ENCODE measurements around the gene ATXN7. TPM values are rescaled to one million over a fixed set of nuclear protein-coding genes. Genes with fewer than 3 reads are reported as not detected.

Gene ATXN7
- total RNA-seq, 1 experiment from 2014 or later, result 5.2 TPM

DNA sequence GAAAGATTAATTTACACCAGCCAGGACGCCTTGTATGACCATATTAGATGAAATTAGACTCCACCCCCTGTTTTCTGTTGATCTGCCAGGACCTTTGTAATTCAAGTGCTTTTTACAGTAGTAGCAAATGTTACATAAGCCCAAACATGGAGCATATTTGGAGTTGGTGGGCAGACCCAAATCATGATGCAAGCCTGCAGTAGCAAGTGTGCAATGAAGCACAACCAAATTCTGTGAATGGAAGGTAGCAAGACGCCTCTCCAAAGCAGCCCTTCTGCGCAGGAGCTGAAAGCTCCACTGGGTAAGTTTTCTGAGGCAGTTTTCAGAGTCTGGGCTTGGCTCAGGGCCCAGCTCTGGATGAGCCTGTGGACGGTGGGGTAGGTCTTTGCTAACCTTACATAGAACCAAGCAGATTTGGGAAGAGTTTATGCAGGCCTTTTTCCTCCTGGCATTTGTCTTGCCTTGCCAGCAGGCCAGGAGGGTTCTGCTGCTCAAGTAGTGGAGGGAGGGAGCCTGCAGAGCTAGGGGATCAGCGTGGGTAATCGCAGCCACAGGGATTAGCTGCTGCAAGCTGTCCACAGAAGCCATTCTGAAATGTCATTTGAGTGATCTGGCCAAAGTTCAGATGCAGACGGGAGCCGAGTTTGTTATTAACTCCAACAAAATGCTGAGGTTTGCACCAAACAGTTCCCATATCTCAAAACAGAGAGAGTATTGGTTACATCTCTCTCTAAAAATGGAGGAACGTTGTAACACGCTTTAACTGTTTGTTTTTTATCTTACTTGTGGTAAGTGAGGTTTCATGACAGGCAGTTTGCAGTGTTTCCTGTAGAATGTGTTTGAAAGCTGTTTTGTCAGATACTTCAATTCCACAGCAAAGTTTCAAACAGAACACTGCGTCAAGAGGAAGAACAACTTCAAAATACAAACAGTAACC lies 104.3 kb downstream of the ATXN7 start:
- H3K4me3 ChIP-seq (ENCODE audit: insufficient read depth, low read depth, low read length), result no peak overlapping the region
- no peaks in the 10 kb centered on the region for H3K36me3 ChIP-seq (replicated peaks; ENCODE audit: control insufficient read depth, insufficient read depth, low read length)
- no peak for DNase-seq

DNA sequence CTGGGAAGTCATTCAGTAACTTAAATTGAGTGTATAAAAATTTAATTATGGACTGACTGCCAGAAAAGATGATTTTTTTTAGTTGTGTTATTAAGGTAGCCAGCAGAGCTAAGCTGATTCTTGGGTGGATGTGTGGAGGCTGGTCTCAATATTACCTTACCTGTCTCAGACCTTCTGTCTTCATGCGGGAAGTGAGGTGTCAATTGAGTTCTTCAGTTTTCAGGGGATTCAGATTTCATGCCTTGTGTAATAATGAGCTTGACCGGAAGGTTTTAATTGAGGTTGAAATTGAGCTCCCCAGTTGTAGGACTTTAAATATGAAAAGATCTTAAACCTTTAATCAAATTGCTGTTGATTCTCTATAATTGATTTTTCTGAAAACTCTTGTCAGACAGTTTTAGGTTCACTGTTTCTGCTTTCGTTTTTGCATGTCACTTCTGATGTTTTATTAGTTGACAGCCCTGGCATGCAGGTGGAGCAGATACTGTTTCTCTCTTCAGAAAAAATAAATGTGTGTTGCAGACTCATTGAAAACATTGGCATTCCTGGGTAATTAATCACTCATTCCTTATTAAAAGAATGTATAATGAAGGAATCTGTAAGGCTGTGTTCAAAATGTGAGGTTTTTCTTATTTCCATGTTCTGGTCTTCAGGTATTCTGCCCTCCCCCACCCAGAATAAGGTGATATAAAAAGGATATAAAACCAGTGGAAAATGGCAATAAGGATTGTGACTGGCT lies 105.1 kb downstream of the ATXN7 start:
- H3K36me3 ChIP-seq (replicated peaks; ENCODE audit: control insufficient read depth, insufficient read depth, low read length), result no peaks in the 10 kb centered on the region
- H3K4me3 ChIP-seq (ENCODE audit: insufficient read depth, low read depth, low read length), result no peak overlapping the region
- H3K27me3 ChIP-seq (ENCODE audit: control insufficient read depth, insufficient read depth, low read length), result no peaks in the 10 kb centered on the region
- DNase-seq, result no peak

More for the DNA sequence above, 104.3 kb downstream of the ATXN7 start:
- H3K27me3 ChIP-seq (ENCODE audit: control insufficient read depth, insufficient read depth, low read length), result no peaks in the 10 kb centered on the region

DNA sequence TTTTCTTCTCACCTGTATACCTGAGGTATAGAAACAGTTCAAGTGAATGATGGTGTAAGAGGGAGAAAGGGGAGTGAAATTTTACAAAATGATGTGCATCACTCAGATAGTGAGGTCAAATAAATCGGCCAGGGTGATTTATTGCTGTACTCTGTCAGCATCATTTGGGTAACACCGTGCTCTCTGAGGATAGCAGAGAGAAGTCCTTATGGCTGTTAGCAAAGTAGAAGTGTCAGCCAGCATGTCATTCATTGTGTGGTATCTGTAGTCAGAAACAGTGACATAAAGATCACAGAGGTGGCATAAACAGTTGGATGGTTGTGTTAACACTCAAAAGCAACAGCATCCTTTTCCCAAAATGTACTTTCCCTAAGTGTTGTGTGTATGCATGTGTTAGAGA lies 106.2 kb downstream of the ATXN7 start:
- no peak for DNase-seq
- H3K36me3 ChIP-seq (replicated peaks; ENCODE audit: control insufficient read depth, insufficient read depth, low read length), result no peaks in the 10 kb centered on the region
- no peaks in the 10 kb centered on the region for H3K27me3 ChIP-seq (ENCODE audit: control insufficient read depth, insufficient read depth, low read length)
- no peak overlapping the region for H3K4me3 ChIP-seq (ENCODE audit: insufficient read depth, low read depth, low read length)

DNA sequence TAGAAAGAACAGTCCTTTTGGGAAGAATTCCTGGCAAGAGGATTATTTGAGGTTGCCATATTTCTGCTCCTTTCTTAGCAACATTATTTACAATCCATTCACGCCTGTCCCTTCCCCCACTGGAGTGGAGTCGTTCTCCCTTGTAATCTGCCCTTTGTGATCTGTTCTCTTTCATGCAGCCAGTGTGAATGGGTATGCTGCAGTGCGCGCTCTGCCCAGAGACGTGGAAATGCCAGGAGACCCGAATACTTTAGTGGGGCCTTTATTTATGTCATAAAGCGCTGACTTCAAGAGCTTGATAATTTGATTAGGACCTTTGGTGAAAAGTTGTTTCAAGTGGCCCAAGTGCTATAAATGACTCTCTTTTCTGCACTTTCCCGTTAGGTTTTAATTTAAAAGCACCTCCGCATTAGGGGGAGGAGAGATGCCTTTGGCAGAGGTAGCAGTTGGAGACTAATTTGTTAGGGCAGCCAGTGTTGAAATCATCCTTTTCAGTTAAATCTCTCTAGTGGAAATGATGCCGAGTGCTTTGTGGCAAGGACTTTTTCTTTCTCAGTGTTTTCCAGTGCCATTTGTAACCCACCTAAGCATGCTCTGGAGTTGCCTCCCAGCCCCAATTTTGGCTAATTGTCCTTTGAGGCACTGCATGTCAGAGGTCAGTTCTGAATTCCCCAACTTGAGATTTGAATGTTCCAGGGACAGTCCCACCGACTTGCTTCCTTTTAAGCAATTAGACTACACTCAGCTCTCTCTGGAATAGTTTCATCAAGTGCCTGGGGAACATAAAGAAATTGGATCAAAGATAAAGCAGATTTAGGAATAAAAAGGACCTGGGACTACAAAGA lies 107.2 kb downstream of the ATXN7 start:
- DNase-seq, result peak; percentile 36
- no peak overlapping the region for H3K4me3 ChIP-seq (ENCODE audit: insufficient read depth, low read depth, low read length)

DNA sequence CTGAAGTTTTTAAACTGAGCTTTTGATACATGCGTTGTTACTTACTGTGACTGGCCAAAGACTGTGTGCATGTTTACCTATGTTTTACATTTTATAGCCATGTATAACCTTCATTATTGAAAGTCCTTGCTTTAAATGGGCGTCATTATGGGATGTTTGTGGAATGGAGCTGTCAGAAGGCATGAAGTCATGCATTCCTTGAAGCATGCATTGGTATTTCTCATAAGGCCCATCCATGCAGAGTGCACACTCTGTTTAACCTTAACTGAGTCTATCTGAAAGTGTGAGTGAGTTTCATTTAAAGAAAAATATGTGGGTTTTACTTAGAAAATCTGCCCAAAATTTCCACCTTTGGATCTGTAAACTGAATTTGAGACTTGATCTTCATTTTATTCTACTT lies 108.5 kb downstream of the ATXN7 start:
- no peak for DNase-seq
- no peaks in the 10 kb centered on the region for H3K27me3 ChIP-seq (ENCODE audit: control insufficient read depth, insufficient read depth, low read length)
- H3K36me3 ChIP-seq (replicated peaks; ENCODE audit: control insufficient read depth, insufficient read depth, low read length), result no peaks in the 10 kb centered on the region
- H3K4me3 ChIP-seq (ENCODE audit: insufficient read depth, low read depth, low read length), result no peak overlapping the region

More for the DNA sequence above, 107.2 kb downstream of the ATXN7 start:
- no peaks in the 10 kb centered on the region for H3K27me3 ChIP-seq (ENCODE audit: control insufficient read depth, insufficient read depth, low read length)
- no peaks in the 10 kb centered on the region for H3K36me3 ChIP-seq (replicated peaks; ENCODE audit: control insufficient read depth, insufficient read depth, low read length)

DNA sequence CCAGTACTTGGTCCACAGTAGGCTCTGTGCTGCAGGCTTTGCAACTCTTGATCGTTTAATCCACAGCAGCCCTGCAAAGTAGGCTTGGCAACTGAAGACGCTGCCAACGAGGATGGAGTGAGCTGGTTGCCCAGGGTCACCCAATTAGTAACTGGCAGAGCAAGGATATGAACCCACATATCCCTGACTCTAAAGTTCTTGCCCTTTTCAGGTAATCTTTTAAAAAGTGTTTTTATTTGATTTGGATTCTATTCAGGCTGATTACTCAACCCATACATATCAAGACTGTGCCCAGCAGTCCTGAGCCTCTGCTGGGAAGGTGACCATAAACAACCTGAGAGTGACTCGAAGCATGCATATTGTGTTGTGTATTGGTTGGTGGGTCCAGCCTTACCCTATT lies 109.3 kb downstream of the ATXN7 start:
- no peak overlapping the region for H3K4me3 ChIP-seq (ENCODE audit: insufficient read depth, low read depth, low read length)
- H3K36me3 ChIP-seq (replicated peaks; ENCODE audit: control insufficient read depth, insufficient read depth, low read length), result no peaks in the 10 kb centered on the region
- H3K27me3 ChIP-seq (ENCODE audit: control insufficient read depth, insufficient read depth, low read length), result no peaks in the 10 kb centered on the region
- no peak for DNase-seq

DNA sequence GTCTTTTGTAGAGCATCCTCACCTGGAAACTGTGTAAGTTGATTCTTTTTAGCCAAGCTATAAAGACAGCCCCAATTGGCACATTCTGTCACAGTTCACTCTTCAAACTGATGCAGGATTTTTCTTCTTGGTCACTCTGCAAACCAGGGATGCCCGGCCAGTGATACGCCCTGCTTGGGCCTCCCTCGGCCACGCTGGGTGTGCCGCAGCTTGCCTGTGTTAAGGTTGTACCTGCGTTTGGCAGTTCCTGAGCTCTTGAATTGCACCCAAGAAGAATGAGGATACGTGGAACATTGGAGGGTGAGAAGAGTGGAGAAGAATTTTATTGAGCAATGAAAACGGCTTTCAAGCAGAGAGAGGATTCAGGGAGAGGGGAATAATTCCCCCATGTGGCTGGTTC lies 109.7 kb downstream of the ATXN7 start:
- no peaks in the 10 kb centered on the region for H3K36me3 ChIP-seq (replicated peaks; ENCODE audit: control insufficient read depth, insufficient read depth, low read length)
- no peak overlapping the region for H3K4me3 ChIP-seq (ENCODE audit: insufficient read depth, low read depth, low read length)
- no peak for DNase-seq
- no peaks in the 10 kb centered on the region for H3K27me3 ChIP-seq (ENCODE audit: control insufficient read depth, insufficient read depth, low read length)

DNA sequence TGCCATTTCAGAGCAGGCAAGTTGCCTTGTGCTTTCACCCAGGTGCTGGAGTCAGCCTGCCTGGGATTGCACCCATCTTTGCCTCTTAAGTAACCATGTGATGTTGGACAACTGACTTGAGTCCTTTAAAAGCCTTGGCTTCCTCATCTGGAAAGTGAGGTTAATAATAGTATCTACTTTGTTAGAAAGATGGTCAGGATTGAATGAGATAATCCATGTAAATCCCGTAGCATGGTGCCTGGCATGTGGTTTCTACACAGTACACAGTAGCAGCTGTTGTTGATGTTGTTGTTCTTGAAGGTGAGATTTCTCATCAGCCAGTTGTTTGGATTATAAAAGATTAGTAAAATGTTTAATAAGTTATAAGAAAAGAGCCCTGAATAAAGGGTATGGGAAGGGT lies 110.8 kb downstream of the ATXN7 start:
- no peaks in the 10 kb centered on the region for H3K36me3 ChIP-seq (replicated peaks; ENCODE audit: control insufficient read depth, insufficient read depth, low read length)
- H3K27me3 ChIP-seq (ENCODE audit: control insufficient read depth, insufficient read depth, low read length), result no peaks in the 10 kb centered on the region
- H3K4me3 ChIP-seq (ENCODE audit: insufficient read depth, low read depth, low read length), result no peak overlapping the region
- DNase-seq, result no peak

DNA sequence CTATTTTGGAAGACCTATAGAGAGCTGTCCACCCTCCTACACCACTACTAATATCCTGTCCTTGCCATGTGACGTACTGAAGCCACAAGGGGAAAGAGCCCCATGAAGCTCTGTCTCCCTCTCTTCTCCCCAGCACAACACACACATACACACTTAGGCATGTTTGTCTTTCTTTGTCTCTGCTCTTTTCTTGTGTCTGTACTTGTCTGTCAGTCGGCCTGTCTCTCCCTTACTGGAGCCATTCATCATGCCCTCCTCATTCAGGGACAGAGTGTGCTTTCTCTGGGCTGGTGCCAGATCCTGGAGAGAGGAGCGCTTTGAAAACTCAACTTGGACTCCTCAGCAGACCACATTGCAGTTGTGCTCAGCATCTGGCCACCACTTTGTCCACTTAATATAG lies 112.1 kb downstream of the ATXN7 start:
- Histone ChIP-seq H3K27me3 (ENCODE audit: control insufficient read depth, insufficient read depth, low read length) (no peaks in the 10 kb centered on the region), H3K4me3 (ENCODE audit: insufficient read depth, low read depth, low read length) (no peak overlapping the region), H3K36me3 (replicated peaks; ENCODE audit: control insufficient read depth, insufficient read depth, low read length) (no peaks in the 10 kb centered on the region; the same call in 1 of the 2 replicates)
- DNase-seq, result no peak

DNA sequence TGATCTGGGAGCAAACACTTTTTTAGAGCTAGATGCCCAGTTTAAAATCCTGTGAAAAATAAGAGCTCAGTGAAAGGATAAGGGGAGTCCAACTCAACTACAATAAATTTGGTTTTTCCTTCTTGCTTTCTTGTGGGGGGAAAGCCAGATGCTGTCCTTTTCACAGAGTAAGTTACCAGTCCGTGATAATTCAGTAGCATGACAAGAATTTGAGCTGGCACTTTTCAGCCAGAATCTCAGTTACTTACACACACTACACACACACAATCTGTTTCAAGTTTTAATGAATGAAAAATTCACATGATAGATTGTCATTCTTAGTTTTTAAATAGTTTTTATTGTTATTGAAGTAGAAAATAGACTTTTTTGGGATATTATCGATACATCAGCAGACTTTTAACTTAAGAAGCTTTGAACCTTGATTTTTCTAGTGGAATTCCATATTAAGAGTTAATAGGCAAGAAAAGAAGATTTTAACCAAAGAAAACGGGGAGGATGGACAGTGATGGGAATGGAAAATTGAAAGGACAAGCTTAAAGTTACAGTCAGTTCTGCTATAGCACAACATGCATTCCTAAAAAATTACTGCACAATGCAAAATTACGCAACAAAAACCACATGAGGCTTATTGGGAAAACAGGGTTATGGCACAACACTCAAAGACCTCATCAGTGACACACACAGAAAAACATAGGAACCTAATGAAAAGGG lies 112.6 kb downstream of the ATXN7 start:
- peaks cover 3% of the 10 kb centered on the region; the same call in 1 of the 2 replicates for H3K36me3 ChIP-seq (replicated peaks; ENCODE audit: control insufficient read depth, insufficient read depth, low read length)
- H3K4me3 ChIP-seq (ENCODE audit: insufficient read depth, low read depth, low read length), result no peak overlapping the region
- no peak for DNase-seq
- no peaks in the 10 kb centered on the region for H3K27me3 ChIP-seq (ENCODE audit: control insufficient read depth, insufficient read depth, low read length)

DNA sequence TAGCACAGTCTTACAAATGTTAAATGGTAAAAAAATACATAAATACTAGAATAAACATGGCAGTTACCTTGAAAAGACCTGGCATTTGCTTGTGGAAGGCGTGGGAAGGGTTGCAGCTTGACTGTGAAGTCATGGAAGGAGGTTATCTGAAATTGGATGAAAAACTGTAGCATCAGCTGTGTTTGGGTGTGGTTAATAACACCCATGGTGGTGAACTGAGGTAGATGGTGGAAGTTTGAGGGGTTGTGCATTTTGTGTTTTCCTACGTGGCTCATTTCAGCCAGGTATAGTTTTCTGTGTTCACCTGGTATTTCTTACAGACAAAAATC lies 113.2 kb downstream of the ATXN7 start:
- DNase-seq, result no peak

DNA sequence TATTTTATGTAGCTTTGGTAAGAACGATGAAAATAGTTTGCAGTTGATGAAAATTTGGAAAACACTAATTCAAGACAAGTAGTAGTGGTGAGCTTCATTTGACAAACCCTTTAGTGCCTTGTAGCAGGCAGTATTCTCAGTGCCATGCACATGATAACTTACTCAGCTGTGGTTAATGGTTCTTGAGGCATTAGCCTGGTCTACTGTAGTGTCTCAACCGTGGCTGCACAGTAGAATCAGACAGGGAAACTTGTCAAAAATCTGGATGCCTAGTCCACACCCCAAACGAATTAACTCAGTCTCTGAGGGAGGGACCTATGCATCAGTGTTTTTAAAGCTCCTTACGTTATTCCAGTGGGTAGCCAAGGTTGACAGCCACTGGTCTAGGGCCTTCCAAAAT lies 114.2 kb downstream of the ATXN7 start:
- Histone ChIP-seq H3K27me3 (ENCODE audit: control insufficient read depth, insufficient read depth, low read length) (no peaks in the 10 kb centered on the region), H3K36me3 (replicated peaks; ENCODE audit: control insufficient read depth, insufficient read depth, low read length) (peaks cover 6% of the 10 kb centered on the region), H3K4me3 (ENCODE audit: insufficient read depth, low read depth, low read length) (no peak overlapping the region)
- DNase-seq, result no peak

More for the DNA sequence above, 113.2 kb downstream of the ATXN7 start:
- Histone ChIP-seq H3K4me3 (ENCODE audit: insufficient read depth, low read depth, low read length) (no peak overlapping the region), H3K36me3 (replicated peaks; ENCODE audit: control insufficient read depth, insufficient read depth, low read length) (peaks cover 3% of the 10 kb centered on the region; the same call in 1 of the 2 replicates), H3K27me3 (ENCODE audit: control insufficient read depth, insufficient read depth, low read length) (no peaks in the 10 kb centered on the region)

DNA sequence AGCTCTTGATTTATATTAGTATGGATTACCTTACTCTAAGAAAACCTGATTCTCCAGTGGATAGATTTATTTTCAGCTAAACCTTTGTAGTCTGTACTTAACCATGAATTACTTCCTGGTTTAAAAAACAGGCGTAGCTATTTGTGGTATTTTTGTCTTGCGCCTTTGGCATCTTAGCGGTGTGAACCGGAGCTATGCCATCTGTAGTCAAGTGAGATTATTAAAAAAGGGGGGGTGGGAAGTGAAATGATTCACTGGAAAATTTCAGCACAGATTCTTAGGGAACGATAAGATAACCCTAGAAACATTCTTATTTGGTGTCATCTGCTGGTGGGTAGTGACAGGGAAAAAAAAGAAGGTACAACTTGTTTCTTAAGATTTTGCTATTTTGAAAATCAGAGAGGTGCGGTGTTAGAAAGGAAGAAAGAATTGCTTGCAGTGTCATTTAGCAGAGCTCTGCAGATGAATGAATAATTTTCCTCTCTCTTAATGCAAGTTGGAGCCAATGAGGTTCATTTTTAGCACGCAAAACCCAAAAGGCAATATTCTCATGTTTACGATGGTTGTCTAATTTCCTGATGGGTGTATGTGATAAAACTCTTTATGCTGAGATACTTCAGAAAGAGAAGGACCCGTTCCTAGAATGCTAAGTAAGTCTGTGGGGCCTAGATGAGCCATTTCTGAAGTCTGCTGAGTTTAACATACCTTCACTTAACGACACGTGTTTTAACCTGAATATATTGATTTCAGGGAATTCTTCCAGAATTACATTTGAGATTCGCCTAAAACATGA lies 115.6 kb downstream of the ATXN7 start:
- DNase-seq, result no peak
- H3K36me3 ChIP-seq (replicated peaks; ENCODE audit: control insufficient read depth, insufficient read depth, low read length), result peaks cover 8% of the 10 kb centered on the region

More for the DNA sequence above, 115.6 kb downstream of the ATXN7 start:
- no peak overlapping the region for H3K4me3 ChIP-seq (ENCODE audit: insufficient read depth, low read depth, low read length)
- H3K27me3 ChIP-seq (ENCODE audit: control insufficient read depth, insufficient read depth, low read length), result no peaks in the 10 kb centered on the region

Data from H7 (cell line).